HG02943 (cell line): ENCODE measurements around the gene PDZD2.
"Not testable (repeated sequence)": the region's sequence is repeated elsewhere in the genome, so short reads cannot be mapped to it uniquely, and the experiment has no call there.

ENCODE experiments used
- ATAC-seq: cut with Tn5 transposase; IDR thresholded peaks from one replicate; pipeline ENCODE4 v1.9.1; 2021; ENCODE audit warnings: mild to moderate bottlenecking, low read depth, moderate library complexity; ENCODE audit not compliant: unreplicated experiment

The PDZD2 gene

GRCh38 chr5:32044939-32045338, 406.0 kb downstream of the PDZD2 start:
- ATAC-seq, result no peak

DNA sequence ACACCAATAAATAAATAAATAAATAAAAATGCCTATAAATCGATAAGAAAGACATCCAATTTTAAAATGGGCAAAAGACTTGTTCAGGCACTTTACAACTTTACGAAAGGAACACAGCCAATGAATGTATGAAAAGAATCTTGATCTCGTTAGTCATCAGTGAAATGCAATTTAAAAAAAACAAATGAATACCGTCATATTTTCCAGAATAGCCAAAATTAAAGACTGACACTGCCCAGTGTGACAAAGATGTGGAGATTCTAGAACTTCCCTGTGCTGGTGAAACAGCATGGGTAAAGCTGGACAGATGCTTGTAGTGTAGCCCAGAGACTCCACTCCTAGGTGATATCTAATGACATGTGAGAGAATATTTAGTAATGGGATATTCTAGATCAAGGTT, 408.1 kb downstream of the PDZD2 start:
- ATAC-seq, result no peak

DNA sequence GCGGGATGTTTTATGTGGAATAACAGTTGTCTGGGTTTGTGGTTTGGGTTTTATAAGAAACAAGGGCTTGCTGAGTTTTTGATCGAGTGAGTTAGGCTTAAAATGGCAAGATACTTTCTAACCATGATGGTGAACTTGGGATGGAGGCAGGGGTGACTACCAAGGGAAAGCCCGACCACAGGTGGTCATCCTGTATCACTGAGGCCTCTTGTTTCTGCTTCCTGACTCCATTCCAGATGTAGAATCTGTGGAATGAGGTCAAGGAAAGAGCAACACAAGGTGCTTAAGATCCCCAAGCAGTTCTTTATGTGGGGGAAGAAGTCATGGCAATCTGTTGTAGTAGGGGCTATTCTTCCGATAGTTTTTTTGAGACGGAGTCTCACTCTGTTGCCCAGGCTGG, 412.9 kb downstream of the PDZD2 start:
- no peak for ATAC-seq

- ATAC-seq, result no peak
Measured at GRCh38 chr5:32055891-32056866, 417.2 kb downstream of the PDZD2 start.

- no peak for ATAC-seq
Measured at GRCh38 chr5:32057187-32058096, 418.5 kb downstream of the PDZD2 start.

GRCh38 chr5:32058101-32058500, 419.2 kb downstream of the PDZD2 start:
- ATAC-seq, result no peak

DNA sequence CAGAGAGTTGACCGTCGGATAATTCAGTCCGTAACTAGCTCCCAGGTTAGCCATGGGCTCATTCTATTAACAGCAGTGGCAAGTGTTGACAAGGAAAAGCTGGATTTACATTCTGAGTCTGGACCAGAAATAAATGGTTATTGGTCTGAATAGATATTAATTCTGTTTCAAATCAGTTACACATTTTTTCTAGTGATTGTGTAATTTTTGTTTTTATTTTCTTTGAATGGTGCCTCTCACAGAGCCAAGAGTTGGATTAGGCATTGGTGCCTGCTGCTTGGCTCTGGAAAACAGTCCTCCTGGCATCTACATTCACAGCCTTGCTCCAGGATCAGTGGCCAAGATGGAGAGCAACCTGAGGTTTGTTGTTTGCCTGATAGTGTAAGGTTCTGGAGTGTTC, 420.1 kb downstream of the PDZD2 start:
- ATAC-seq, result no peak

DNA sequence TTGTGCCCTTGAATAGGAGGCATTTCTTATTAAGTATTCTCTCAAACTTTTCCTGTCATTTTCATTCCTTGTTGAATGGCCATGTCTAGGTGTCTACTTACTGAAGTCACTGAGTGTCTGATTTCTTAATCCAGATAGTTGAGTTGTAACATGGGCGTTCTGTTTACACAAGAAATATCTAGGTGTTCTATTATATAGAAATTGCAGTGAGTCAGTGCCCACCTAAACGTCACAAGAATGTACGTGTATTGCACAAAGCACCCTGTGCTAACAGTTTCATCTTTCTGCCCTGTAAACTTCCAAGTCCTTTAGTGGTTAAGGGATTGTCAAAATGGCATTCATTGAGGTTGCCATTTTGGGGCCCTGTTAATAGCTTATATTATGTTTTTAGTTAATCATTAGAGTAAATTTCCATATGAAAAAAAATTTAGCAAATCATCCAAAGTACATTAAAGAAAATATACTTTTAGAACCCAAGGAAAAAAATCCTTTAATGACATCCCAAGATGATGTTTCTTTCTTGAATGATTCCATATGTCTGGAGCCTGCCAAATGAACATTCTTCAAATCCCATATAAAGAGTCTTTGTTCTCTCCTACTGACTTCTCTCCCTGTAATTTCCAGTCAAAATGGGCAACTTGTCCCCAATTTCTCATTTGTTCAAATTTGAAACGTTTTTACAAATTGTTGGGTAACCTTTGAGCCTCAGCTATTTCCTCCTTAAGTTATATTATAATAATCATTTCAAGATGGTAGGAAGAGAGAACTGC, 421.0 kb downstream of the PDZD2 start:
- no peak for ATAC-seq

GRCh38 chr5:32061236-32061635, 422.3 kb downstream of the PDZD2 start:
- ATAC-seq, result no peak

GRCh38 chr5:32066448-32066847, 427.5 kb downstream of the PDZD2 start:
- no peak for ATAC-seq

DNA sequence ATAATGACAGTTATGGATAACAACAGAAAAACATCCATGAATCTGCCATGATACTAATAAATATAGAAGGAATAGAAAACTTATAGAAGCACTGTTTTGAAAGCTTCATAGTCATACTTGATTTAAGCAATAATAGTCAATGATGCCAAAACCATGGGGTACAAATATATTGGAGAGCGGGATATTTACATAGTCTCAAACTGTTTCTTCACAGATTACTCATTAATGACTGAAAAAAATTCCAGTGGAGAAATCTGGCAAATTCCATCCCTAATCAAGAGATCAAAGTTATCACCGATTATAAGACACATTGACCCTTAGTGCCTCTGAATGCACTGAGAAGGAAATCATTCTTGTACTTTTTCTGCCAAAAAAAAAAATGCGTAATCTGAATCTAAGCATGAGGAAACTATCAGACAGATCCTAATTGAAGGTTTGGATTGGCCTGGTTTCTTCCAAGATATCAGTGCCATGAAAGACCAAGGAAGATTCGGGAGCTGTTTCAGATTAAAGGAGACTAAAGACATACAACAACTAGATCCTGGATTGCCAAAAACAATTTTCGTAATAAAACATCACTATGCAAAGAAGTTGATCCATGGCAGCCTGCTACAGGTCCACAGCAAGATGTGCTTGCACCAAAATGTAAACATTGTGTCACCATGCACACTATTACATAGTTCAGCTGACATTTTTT, 429.0 kb downstream of the PDZD2 start:
- no peak for ATAC-seq

GRCh38 chr5:32068561-32068960, 429.6 kb downstream of the PDZD2 start:
- ATAC-seq, result no peak

- no peak for ATAC-seq
Measured at GRCh38 chr5:32069396-32069795, 430.5 kb downstream of the PDZD2 start.

GRCh38 chr5:32071351-32071944, 432.5 kb downstream of the PDZD2 start:
- no peak for ATAC-seq

- no peak for ATAC-seq
Measured at GRCh38 chr5:32072054-32072453, 433.1 kb downstream of the PDZD2 start.

GRCh38 chr5:32074401-32074800, 435.5 kb downstream of the PDZD2 start:
- no peak for ATAC-seq

- no peak for ATAC-seq
Measured at GRCh38 chr5:32076699-32077695, 438.1 kb downstream of the PDZD2 start.

- not testable (repeated sequence) for ATAC-seq
Measured at GRCh38 chr5:32078855-32079254, 439.9 kb downstream of the PDZD2 start.
